Stimulated activated CD4-positive, alpha-beta T cell treated with anti-CD3 and anti-CD28 coated beads, Interleukin-4, amount 100 ng/mL, for 1 hour (primary cell): ENCODE measurements around the gene TINCR.
"Not testable (repeated sequence)": the region's sequence is repeated elsewhere in the genome, so short reads cannot be mapped to it uniquely, and the experiment has no call there.

Source experiments
- DNase-seq: peaks from one replicate; pipeline ENCODE4 v3.0.0-alpha.2; 2020

Gene TINCR

DNA sequence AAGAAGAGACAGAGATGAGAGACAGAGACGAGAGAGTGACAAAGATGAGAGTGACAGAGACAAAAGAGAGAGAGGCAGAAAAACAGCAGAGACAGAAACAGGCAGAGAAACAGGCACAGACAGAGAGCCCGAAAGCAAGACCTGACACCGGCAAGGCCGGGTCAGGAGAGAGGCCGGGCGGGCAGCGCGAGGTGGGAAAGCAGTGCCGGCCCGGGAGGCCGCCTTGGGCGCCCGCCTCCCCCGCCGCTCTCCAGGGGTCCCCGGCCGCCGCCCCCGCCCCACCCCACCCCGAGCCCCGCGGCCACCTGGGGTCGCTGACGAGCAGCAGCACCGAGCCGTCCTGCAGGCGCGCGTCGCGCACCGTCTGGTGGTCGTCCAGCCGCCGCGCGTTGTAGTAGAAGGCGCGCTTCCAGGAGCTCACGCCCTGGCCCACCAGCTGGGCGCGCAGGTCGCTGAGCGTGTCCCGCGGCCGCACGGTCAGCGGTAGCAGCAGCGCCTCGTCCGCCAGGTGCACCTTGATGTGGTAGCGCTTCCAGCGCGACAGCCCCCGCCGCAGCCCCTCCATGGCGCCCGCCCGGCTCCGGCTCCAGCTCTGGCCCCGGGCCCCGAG is at the start of gene TINCR:
Gene TINCR, minus strand, starts transcription at position 594 of the 610 bp plus-strand sequence.
- no peak for DNase-seq

DNA sequence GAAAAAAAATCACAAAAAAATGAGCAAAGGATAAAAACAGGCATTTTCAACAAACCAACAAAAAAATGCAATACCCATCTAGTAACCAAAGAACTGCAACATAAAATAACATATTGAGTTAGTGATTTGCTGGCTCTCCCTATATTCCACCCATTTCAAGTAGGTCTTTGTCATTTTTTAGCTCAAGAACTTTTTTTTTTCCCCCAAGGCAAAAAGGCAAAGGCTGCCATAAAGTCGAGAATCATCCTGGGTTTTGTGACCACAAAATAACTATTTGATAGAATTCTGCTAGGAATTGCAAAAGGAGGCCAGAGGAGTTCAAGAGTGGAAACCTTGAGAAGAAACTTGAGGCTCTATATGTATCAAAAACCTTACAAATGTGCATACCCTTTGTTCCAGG is 49.3 kb upstream of the TINCR start:
- no peak for DNase-seq

DNA sequence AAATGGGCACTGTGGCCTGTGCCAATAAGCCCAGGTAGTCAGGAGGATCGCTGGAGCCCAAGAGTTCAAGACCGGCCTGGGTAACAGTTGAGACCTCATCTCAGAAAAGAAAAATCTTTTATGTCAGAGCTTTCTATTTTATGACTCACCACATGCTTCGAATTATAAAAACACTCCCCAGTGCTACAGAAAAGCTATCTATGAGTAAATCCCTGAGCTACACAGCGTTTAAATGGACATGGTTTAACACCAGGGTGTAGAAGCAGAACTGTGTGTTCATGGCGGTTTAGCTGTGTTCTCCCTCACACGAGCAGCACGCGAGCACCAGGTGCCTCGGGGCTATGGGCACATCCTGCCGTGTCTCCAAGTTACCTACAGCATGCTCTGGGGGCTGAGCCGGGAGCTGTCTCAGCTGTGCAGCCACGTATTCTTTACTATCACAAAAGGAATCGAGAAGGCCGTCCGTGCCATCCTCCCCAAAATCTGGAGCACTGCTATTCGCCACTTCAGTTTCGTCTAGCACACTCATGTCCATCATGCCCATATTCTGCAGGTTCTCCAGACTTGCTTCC is 48.1 kb upstream of the TINCR start:
- no peak for DNase-seq

DNA sequence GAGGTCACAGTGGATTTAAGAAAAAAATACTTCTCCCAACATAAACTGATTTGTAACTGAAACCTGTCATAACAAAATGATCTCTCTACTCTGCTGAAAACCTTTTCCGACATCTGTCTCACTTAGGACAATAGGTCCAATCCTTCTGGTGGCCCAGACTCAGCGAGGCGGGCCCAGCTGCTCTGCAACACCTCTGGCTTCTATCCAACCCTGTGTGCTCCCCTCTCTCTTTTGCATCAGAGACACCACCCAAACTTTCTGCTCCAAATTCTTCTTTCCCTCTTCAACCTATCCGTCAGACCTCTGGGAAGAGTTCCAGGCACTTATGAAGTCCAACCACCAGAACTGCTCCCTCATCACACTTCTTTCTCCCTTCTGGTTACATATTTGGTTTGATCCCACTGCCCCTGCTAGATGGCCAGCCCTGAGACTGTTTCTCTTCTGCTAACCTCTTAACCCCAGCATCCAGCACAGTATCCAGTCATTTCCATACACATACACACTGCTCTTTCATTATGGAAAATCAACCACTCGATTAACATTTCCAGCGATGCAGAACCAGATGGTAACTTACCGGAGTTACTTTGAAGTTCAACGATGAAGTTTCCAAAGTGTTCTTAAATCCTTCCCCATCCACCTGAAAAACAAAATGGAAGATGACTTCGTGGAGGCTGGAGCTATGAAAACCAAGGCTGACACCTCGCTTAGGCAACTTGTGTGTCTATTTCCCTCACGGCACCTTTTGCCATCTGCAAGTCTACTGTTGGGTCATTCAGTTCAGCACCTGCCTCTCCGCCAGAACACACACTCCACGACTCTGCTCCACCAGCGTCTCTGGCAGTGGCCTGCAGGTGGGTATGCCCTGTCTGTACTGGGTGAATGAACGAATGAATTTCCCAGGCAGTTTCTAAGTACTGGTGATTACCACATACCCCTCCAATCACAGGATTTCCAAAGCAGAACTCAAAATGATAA is 45.4 kb upstream of the TINCR start:
- DNase-seq: no peak

DNA sequence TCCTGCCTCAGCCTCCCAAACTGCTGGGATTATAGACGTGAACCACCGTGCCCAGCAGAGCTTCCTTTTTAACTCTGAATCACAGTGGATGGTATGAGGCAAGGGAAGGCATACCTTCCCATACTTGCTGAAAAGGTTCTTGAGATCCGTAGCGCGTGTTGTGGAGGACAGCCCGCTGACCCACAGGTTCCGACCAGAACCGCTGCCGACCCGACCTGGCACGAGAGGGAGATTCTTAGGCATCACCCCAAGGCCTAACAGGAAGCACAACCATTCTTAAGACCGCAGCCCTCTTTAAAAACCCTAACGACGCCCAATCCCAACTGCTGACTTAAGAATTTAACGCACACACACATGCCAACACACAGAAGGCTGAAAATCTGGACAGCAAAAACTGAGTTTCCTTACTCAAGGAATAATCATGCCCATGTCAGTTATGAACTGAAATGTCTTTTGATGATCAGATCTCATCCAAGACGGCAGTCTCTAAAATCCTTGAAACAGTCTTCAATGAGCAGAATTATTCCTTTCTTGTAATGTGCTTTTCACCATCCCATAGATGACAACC is 42.2 kb upstream of the TINCR start:
- DNase-seq: no peak

DNA sequence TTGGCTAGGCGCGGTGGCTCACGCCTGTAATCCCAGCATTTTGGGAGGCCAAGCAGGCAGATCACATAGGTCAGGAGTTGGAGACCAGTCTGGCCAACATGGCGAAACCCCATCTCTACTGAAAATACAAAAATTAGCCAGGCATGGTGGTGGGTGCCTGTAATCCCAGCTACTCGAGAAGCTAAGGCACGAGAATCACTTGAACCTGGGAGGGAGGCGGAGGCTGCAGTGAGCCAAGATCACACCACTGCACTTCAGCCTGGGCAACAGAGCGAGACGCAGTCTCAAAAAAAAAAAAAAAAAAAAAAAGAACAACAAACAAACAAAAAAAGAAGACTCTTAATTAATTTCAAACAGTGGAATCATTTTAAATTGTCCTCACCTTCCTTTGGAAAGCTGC is 41.0 kb upstream of the TINCR start:
- DNase-seq: not testable (repeated sequence)

DNA sequence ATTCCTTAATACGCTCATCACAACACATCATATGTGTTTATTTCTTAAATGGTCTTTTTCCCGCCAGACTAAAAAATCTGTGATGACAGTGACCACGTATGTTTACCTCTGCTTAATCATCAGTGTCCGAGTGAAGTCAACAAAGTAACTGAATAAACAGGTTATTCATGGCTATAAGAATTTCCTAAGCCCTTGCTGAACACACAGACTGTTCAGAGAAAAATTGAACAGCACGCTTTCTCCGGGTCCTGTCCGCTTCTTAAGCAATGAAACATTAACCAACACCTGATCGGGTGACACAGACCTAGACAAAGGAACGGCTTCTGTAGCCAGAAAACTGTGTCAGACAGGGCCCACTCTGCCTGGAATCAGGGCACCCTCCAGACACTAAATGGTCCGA is 40.5 kb upstream of the TINCR start:
- DNase-seq: no peak

DNA sequence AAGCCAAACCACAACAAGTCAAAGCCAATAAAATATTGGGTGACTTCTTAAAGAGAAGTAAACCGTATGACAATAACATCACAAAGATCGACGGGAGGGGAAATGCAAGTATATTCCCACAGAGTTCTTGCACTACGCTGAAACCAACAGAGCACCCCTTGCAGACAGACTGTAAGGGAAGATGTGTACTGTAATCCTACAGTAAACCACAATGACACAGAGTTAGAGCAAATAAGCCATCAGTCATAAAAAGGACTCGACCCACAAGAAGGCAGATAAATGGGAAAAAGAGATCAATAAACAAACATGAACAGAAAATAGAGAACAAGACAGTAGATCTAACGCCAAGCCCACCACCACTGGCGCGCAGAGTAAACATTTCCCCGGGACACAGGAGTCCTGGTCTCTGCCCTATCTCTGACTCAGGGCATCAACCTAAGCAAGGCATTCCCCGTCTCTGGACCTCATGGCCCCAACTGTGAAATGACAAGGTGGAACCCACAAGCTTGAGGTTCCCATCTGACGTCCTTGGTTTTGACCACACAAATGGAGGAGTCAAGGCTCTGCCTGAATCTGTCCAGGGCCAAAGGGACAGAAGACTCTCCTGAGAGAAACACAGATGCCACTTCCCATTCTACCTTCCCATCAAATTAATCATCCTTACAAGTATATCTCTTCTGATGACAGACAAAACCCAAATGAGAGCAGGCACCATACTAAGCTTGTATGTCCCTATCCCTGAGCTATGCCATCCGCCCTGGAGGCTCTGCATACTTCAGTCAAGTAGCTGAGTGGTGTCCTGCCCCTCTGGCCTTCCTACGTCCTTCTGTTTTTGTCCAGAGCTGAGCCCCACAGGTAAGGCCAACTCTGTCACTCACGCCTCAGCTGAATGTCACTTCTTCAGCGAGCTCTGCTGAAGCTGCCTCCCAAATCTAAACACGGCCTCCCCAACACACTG is 39.8 kb upstream of the TINCR start:
- no peak for DNase-seq

DNA sequence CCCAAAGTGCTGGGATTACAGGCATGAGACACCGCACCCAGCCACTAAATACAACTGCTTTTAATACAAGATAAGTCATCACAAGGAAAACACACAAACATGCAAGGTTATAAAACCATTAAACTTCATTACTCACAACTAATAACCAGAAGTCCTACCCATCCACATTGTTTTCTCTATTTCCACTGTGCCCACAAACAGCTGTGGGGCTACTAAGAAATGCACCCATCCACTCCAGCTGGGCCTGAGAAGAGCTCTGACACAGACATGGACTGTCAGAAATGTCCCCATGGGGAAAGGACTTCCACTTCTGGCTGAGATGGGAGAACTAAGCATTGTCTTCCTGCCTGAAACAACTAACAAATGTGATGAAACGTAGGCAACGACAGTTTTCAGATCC is 37.6 kb upstream of the TINCR start:
- no peak for DNase-seq

DNA sequence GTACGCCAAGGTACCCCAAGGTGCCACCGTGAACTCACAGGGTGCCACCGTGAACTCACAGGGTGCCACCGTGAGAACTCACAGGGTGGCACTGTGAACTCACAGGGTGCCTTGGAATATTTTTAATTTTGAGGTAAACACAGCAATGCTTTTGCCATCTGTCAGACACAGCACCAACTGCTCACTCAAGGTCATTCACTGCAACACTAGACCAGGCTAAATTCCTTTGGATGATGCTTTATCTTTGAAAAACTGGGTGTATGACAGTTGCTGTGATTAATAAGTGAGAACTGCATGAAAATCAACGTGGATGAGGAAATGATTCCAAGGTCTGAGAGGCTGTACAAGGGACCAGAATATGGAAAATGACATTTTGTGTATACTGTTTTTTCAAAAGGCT is 35.9 kb upstream of the TINCR start:
- DNase-seq: no peak

DNA sequence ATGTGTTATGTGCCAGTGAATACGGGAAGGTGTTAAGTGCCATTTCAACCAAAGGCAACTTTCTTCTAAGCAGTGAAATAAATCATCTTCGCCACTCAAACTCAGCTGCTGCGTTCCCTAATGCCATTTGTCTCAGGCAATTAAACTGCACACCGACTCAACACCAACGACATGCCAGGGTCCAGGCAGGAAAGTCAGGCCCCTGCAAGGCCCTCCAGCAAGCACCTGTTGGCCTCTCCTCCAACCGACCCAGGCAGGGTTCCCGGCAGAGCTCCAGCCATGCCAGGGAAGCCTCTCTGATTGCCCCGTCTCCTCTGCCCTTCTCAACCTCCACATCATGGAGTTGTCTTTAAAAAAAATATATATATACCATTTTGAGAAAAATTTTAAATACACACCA is 33.0 kb upstream of the TINCR start:
- no peak for DNase-seq

DNA sequence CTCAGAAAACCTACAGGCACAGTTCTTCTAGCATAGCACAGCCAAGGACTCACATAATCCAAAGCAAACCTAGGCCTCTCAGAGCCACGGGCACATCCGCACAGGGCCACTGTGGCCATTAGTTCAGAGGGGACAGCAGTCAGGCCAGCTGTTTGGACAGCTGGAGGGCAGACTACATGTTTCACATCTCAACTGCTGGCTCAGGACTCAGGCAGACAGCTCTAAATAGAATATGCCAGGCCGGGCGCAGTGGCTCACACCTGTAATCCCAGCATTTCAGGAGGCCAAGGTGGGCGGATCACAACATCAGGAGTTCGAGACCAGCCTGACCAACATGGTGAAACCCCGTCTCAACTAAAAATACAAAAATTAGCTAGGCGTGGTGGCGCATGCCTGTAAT is 28.0 kb upstream of the TINCR start:
- no peak for DNase-seq

DNA sequence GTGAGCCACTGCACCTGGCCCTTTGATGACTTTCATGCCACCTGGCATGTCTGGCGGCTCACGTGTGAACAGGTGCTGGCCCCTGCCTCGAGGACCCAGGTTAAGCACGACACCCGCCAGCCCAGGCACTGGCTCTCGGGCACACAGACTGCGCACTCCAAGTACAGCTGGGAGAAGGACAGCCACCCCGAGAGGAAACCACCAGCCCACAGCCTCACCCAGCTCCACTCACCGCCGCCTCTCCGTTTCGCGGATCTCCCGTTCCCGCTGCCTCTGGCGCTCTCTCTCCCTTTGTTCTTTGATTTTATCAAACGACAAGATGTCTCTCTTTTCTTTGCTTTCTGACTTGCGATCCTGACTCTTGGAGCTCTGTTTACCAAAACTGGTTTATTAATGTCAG is 27.4 kb upstream of the TINCR start:
- DNase-seq: no peak

DNA sequence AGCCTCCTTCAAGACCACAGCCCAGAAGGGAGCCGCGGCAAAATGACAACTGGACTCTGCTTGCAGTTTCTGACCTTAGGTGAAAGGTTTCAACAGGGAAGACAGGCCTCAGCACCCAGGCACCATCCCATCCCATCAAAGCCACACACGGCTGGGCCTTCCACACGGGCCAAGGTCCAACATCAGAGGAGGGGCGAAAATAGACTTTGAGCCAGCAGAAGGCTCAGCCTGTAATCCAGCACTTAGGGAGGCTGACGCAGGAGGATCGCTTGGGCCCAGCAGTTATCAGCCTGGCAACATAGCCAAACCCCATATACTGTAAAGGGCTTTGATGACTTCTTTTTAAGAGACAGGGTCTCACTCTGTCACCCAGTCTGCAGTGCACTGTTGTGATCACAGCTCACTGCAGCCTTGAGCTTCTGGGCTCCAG is 26.8 kb upstream of the TINCR start:
- DNase-seq: no peak

DNA sequence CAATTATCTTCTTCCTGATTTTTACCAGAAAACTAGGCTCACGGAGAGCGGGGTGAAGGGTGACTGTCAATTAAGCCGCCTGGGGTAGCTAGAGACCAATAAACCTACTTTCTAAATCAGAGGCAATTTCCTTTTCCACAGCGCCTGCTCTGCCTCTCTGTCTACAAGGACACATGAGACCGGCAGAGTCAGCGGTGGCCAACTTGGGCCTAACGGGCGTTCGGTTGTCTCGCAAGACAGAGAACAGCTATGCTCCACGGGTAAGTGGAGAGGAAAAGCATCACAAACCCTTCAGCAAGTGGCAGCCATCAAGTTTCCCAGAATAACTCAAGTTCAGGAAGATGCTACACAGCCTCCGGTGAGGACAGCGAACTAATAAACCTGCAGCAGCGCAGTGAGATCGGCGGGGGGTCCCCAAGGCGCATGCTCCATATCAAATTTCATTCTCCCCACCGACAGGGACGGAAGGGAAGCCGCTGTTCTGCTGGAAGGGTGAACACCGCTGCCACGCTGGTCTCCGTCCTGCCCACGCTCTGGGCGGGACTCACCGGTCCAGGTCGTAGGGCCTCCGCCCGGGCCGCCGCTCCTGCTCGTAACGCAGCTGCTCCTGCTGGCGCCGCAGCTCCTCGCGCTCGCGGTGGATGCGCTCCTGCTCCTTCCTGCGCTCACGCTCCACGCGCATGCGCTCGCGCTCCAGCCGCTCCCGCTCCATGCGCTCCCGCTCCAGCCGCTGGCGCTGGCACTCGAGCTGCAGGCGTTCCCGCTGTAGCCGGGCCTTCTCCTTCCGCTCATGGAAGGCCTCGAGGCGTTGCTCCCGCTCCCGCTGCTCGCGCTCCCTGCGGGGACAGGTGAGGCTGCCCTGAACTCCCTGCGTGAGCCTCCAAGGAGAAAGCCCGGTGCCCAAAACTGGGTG is 25.8 kb upstream of the TINCR start:
- DNase-seq: no peak

DNA sequence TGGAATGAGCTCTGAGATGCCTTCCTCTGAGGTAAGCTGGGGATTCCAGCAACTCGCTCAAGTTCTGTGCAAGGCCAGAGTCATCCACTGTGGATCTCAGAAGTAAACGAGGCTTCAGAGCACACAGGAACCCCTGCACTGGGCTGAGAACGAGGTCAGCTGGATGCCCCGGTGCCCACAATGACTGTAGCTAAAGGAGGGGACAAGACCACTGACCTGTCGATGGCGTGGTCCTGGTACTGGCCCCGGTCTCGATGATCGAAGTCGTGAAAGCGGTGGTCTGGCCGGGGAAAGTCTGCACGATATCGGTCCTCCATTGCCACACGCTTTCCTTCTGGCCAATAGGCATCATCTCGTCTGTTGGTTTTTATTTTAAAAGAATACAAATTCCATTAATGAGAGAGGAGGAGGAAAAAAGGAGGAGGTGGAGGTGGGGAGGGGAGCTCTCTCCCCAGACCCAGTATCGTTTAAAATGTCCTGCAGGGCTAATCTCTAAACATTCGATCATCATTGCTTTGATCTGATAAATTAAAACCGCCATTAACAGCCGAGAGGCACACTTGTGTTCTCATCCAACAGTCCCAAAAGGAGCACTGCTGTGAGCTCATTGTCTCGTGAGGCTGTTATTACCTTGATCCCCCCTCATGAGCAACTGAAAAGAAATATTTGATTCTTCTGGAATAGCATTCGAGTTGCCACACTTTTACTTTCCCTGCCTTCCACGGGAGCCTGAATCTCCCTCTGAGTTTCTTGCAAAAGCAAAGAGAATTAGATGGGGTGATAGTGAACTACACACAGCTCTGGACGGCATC is 25.0 kb upstream of the TINCR start:
- DNase-seq: no peak

DNA sequence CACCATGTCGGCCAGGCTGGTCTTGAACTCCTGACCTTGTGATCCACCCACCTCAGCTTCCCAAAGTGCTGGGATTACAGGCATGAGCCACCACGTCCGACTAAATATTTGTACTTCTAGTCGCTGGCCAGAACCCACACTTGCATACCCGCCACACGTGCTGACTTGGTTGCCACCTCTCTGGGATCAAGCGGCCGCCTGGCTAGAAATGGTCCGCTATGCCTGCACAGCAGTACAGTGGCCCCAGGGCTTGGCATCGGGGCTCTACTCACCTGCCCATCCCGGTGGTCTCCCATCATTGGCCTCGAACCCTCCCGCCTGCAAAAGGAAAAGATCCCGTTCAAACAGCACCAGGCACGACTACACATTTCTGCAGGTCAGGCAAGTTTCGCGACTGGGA is 23.7 kb upstream of the TINCR start:
- no peak for DNase-seq

DNA sequence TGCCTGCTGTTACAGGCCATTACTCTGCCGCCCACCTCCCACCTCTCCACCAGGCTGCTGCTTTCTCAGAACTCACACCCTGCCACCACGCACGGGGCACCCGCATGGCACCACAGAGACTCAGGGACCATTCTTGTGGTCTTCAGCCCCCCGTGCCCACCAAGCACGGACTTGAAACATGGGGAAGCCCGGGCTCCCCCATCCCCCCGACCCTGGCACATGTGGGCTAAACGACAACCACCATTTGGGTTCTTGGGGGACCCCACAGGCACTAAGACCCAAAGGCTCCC is 23.1 kb upstream of the TINCR start:
- DNase-seq: no peak

DNA sequence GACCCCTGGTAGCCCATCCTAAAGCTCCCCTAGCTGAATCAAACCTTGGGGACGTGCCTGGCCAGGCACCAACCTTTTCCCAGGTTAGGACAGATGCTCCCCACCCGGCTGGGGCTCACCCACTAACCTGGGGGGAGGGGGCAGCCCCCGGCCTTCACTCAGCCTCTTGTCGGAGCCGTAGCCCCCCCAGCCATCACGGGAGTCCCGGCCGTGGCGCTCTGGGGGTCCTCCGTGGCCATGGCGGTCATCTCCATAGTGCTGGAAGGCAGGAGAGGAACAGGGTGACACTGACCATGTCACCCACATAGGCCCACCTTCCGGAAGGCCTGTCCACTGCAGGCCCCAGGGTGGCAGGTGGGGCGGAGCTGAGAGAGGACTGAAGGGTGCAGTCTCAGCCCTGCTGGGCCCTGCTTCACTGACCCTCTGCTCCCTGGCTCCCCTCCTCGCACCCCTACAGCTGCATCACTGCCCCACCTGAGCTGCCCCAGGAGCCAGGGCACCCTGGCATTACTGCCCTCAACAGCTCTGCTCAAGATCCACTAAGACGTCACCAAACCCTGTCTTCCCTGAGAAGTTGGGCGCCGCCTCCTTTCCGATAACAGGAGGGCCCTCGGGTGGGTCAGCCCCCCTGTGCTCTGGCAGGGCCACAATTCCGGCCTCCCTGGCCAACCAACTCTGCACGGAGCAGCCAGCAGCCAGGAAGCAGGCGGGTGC is 22.6 kb upstream of the TINCR start:
- DNase-seq: no peak
